Measurements from ENCODE around the gene PRDM10.

- TF ChIP-seq STAT3 (IDR thresholded peaks at IDR 0.05; ENCODE audit: low read depth, low read length) (no peak), FOS (IDR thresholded peaks at IDR 0.05; ENCODE audit: borderline replicate concordance, extremely low read depth, insufficient read length) (no peak)
Observed at GRCh38 chr11:129998107-129998506, 4.5 kb downstream of the PRDM10 start.

Data from GM12878 (cell line).